OCI-LY1 (cell line): Measurements from ENCODE around the gene CTBP2.

Experiments used
- H2AFZ ChIP-seq: fragments of 200-600 bp; sonication (generic), shearing (Covaris generic); 2 replicates; pipeline ENCODE4 v1.6.0; 2014; ENCODE audit warnings: antibody characterized with exemption, mild to moderate bottlenecking, low read length
- H3F3A ChIP-seq: fragments of 200-600 bp; sonication (generic), shearing (Covaris generic); 2 replicates; pipeline ENCODE4 v1.6.0; 2014; ENCODE audit warnings: mild to moderate bottlenecking, antibody characterized with exemption, low read length, moderate library complexity; ENCODE audit not compliant: insufficient read depth
- H3K27ac ChIP-seq: fragments of 200-600 bp; sonication (generic); 2 replicates; pipeline ENCODE4 v1.5.1; 2014; ENCODE audit warnings: low read length, mixed run types, mild to moderate bottlenecking, low read depth; ENCODE audit not compliant: poor library complexity, severe bottlenecking
- H3K27me3 ChIP-seq: fragments of 200-600 bp; sonication (generic); 2 replicates; pipeline ENCODE4 v1.6.0; 2014; ENCODE audit warnings: antibody characterized with exemption, mild to moderate bottlenecking, low read length, moderate library complexity; ENCODE audit not compliant: insufficient read depth
- H3K36me3 ChIP-seq: fragments of 200-600 bp; sonication (generic); 2 replicates; pipeline ENCODE4 v1.6.1; 2014; ENCODE audit warnings: mild to moderate bottlenecking, antibody characterized with exemption, low read length, moderate library complexity, mixed read lengths; ENCODE audit not compliant: insufficient read depth
- H3K4me1 ChIP-seq: fragments of 200-600 bp; sonication (generic); 2 replicates; pipeline ENCODE4 v1.5.1; 2014; ENCODE audit warnings: mild to moderate bottlenecking, low read length, moderate library complexity; ENCODE audit not compliant: insufficient read depth, severe bottlenecking
- H3K4me2 ChIP-seq: fragments of 200-600 bp; sonication (generic), shearing (Covaris generic); 2 replicates; pipeline ENCODE4 v1.6.1; 2014; ENCODE audit warnings: low read length
- H3K4me3 ChIP-seq: fragments of 200-600 bp; sonication (generic); 2 replicates; pipeline ENCODE4 v1.5.1; 2014; ENCODE audit warnings: low read length, low read depth, mild to moderate bottlenecking, mixed read lengths; ENCODE audit not compliant: poor library complexity, severe bottlenecking
- H3K79me2 ChIP-seq: fragments of 200-600 bp; shearing (Covaris generic); 2 replicates; pipeline ENCODE4 v1.6.1; 2016; ENCODE audit warnings: mixed run types, low read length, mixed read lengths; ENCODE audit not compliant: insufficient read depth
- H3K9ac ChIP-seq: fragments of 200-600 bp; sonication (generic), shearing (Covaris generic); 2 replicates; pipeline ENCODE4 v1.6.1; 2014; ENCODE audit warnings: mild to moderate bottlenecking, low read length, mixed read lengths
- H3K9me2 ChIP-seq: fragments of 200-600 bp; sonication (generic), shearing (Covaris generic); 2 replicates; pipeline ENCODE4 v1.6.1; 2014; ENCODE audit warnings: low read depth, mild to moderate bottlenecking, low read length, mixed read lengths
- H3K9me3 ChIP-seq: fragments of 200-600 bp; shearing (Covaris generic); 2 replicates; pipeline ENCODE4 v1.6.1; 2014; ENCODE audit warnings: low read length, mixed read lengths
- H4K20me1 ChIP-seq: fragments of 200-600 bp; sonication (generic), shearing (Covaris generic); 2 replicates; pipeline ENCODE4 v1.6.0; 2016; ENCODE audit warnings: mild to moderate bottlenecking, low read length; ENCODE audit not compliant: insufficient read depth
- EZH2 ChIP-seq: fragments of 200-600 bp; sonication (generic), shearing (Covaris generic); IDR thresholded peaks from 2 replicates; pipeline ENCODE4 v1.8.0; 2017; ENCODE audit warnings: borderline replicate concordance, mixed run types, mild to moderate bottlenecking, antibody characterized with exemption, low read length, moderate library complexity, mixed read lengths
- TF ChIP-seq, protein P1 (sequence below): fragments of 200-600 bp; sonication (generic), shearing (Covaris generic); IDR thresholded peaks from 2 replicates; pipeline ENCODE4 v1.5.1; 2017; ENCODE audit warnings: mild to moderate bottlenecking, antibody characterized with exemption, low read length, moderate library complexity, mixed read lengths

The CTBP2 gene

DNA sequence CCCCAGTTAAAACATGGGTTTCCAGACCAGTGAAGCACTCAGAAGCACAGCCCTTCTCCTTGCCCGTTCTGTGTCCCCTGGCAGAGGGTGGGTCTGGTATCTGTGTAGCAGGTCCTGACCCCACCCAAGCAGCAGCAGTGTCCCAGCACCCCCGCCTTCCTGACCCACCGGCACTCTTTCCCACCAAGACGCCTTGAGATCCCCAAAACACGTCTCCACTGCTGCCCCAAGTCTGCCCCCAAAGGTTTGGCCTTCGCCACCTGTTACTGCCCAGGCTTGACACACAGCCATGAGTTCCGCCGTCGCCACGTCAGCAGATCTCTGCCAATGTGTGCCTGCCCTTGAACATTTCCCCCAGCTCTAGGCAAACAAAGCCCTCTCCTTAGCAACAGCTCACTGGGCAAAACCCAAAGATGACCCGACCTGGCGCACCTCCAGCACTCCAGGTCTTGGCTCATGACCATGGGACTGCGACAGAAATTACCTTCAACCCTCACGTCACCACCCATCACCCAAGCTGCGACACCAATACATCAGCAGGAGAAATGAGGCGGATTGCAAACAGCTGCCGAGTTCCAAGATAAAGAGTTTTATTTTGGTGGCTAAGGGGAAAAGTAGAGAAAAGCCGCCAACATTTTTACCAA, 75.6 kb downstream of the CTBP2 start:
- H2AFZ ChIP-seq: no peak overlapping the region
- H3F3A ChIP-seq: no peaks in the 10 kb centered on the region
- no peak overlapping the region for H3K4me3 ChIP-seq
- H3K36me3 ChIP-seq: no peaks in the 10 kb centered on the region
- H3K27ac ChIP-seq: no peak overlapping the region
- no peak for TF ChIP-seq EZH2
- TF ChIP-seq, protein P1, sequence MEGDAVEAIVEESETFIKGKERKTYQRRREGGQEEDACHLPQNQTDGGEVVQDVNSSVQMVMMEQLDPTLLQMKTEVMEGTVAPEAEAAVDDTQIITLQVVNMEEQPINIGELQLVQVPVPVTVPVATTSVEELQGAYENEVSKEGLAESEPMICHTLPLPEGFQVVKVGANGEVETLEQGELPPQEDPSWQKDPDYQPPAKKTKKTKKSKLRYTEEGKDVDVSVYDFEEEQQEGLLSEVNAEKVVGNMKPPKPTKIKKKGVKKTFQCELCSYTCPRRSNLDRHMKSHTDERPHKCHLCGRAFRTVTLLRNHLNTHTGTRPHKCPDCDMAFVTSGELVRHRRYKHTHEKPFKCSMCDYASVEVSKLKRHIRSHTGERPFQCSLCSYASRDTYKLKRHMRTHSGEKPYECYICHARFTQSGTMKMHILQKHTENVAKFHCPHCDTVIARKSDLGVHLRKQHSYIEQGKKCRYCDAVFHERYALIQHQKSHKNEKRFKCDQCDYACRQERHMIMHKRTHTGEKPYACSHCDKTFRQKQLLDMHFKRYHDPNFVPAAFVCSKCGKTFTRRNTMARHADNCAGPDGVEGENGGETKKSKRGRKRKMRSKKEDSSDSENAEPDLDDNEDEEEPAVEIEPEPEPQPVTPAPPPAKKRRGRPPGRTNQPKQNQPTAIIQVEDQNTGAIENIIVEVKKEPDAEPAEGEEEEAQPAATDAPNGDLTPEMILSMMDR: no peak
- H3K9me3 ChIP-seq: no peaks in the 10 kb centered on the region
- no peak overlapping the region for H3K9ac ChIP-seq
- H3K4me2 ChIP-seq: no peak overlapping the region
- H3K79me2 ChIP-seq: no peaks in the 10 kb centered on the region
- H4K20me1 ChIP-seq: no peaks in the 10 kb centered on the region; the same call in 1 of the 2 replicates
- no peaks in the 10 kb centered on the region for H3K9me2 ChIP-seq
- no peaks in the 10 kb centered on the region for H3K4me1 ChIP-seq
- H3K27me3 ChIP-seq: no peaks in the 10 kb centered on the region; the same call in 1 of the 2 replicates

DNA sequence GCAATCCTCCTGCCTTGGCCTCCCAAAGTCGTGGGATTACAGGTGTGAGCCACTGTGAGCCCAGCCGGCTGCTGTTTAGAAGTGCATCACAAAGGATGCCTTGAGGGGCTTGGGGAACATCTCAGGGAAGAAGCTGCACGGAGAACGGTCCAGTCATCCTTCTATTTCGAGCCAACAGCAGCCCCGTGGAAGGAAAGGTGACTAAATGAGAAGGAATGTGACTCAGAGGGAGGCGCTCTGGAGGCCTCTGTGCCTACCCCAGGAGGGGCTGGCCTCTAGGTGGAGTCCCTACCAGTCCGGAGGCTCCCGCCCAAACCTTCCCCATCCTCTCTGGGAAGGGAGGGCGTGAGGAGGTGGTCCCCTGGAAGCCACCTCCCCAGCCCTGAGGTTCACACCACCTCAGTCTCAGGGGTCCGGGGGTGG, 76.2 kb downstream of the CTBP2 start:
- H3K4me3 ChIP-seq: no peak overlapping the region
- H3K27ac ChIP-seq: no peak overlapping the region
- no peak overlapping the region for H2AFZ ChIP-seq
- no peaks in the 10 kb centered on the region for H3K4me1 ChIP-seq
- H3K4me2 ChIP-seq: no peak overlapping the region
- H3K36me3 ChIP-seq: no peaks in the 10 kb centered on the region
- no peaks in the 10 kb centered on the region for H3F3A ChIP-seq
- H3K9me3 ChIP-seq: no peaks in the 10 kb centered on the region
- TF ChIP-seq, protein P1: no peak
- TF ChIP-seq EZH2: no peak
- H3K27me3 ChIP-seq: no peaks in the 10 kb centered on the region; the same call in 1 of the 2 replicates
- no peak overlapping the region for H3K9ac ChIP-seq
- H4K20me1 ChIP-seq: no peaks in the 10 kb centered on the region; the same call in 1 of the 2 replicates
- H3K79me2 ChIP-seq: no peaks in the 10 kb centered on the region
- H3K9me2 ChIP-seq: no peaks in the 10 kb centered on the region

DNA sequence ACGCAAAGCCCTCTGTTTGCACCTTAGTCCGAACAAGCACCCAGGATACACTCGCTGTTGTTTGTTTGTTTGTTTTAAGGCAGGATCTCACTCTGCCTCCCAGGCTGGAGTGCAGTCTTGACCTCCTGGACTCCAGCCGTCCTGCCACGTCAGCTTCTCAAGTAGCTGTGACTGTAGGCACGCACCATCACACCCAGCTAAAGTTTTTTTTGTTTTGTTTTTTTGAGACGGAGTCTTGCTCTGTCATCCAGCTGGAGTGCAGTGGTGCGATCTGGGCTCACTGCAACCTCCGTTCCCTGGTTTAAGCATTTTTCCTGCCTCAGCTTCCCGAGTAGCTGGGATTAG, 76.8 kb downstream of the CTBP2 start:
- Histone ChIP-seq H3K9me3 (no peaks in the 10 kb centered on the region), H3K36me3 (no peaks in the 10 kb centered on the region), H3K27me3 (no peaks in the 10 kb centered on the region; the same call in 1 of the 2 replicates), H3K27ac (no peak overlapping the region), H3F3A (no peaks in the 10 kb centered on the region), H3K4me2 (no peak overlapping the region), H3K9ac (no peak overlapping the region), H2AFZ (no peak overlapping the region), H3K4me1 (no peaks in the 10 kb centered on the region), H3K4me3 (no peak overlapping the region), H3K9me2 (no peaks in the 10 kb centered on the region), H3K79me2 (no peaks in the 10 kb centered on the region), H4K20me1 (no peaks in the 10 kb centered on the region)
- TF ChIP-seq, protein P1: no peak
- no peak for TF ChIP-seq EZH2
